Lower lobe of right lung (tissue), 2 donors: ENCODE data around the gene SMG1. TPM values are rescaled to one million over a fixed set of nuclear protein-coding genes. Genes with fewer than 3 reads are reported as not detected.

Source experiments
- ATAC-seq, 2 donors: fragments of 200-7000 bp; cut with Tn5 transposase; one replicate each; pipeline ENCODE4 v1.9.1; 2020 to 2022; ENCODE audit warnings: mild to moderate bottlenecking in 2 of 2, moderate library complexity in 2 of 2
- DNase-seq: peaks from one replicate; pipeline ENCODE4 v3.0.0-alpha.2; 2020
- H3K27ac ChIP-seq: fragments of 200-600 bp; one replicate; pipeline ENCODE4 v1.8.0; 2022
- H3K27me3 ChIP-seq: fragments of 200-600 bp; one replicate; pipeline ENCODE4 v1.8.0; 2022; ENCODE audit warnings: low read depth
- H3K36me3 ChIP-seq: fragments of 200-600 bp; one replicate; pipeline ENCODE4 v1.8.0; 2022; ENCODE audit warnings: mild to moderate bottlenecking
- H3K4me1 ChIP-seq: fragments of 200-600 bp; one replicate; pipeline ENCODE4 v1.8.0; 2022
- H3K4me3 ChIP-seq: fragments of 200-600 bp; one replicate; pipeline ENCODE4 v1.8.0; 2022; ENCODE audit warnings: mild to moderate bottlenecking
- H3K9me3 ChIP-seq: fragments of 200-600 bp; one replicate; pipeline ENCODE4 v1.8.0; 2022
- intact Hi-C: fragments of 100-400 bp; cut with DNase I; formaldehyde crosslinking; loops from one replicate; pipeline ENCODE4 v1.11.0; 2022
- total RNA-seq: library from RNA; stranded (reverse); fragmentation: NEBNext Ultra II Directional; extraction: Animal tissue kit (Norgen Biotek cat#: 25700); gene quantifications from one replicate; pipeline ENCODE4 v1.2.1, GENCODE V29; 2021
- TF ChIP-seq, protein P1 (sequence below): fragments of 200-600 bp; IDR thresholded peaks from one replicate; pipeline ENCODE4 v1.8.0; 2022; ENCODE audit warnings: antibody characterized with exemption, mild to moderate bottlenecking
- donor health status: DM: no; HTN: yes; CAD: no; lungs with severe emphysema.

SMG1 gene
- total RNA-seq, 1 donor from 2014 or later: 89.0 TPM

DNA sequence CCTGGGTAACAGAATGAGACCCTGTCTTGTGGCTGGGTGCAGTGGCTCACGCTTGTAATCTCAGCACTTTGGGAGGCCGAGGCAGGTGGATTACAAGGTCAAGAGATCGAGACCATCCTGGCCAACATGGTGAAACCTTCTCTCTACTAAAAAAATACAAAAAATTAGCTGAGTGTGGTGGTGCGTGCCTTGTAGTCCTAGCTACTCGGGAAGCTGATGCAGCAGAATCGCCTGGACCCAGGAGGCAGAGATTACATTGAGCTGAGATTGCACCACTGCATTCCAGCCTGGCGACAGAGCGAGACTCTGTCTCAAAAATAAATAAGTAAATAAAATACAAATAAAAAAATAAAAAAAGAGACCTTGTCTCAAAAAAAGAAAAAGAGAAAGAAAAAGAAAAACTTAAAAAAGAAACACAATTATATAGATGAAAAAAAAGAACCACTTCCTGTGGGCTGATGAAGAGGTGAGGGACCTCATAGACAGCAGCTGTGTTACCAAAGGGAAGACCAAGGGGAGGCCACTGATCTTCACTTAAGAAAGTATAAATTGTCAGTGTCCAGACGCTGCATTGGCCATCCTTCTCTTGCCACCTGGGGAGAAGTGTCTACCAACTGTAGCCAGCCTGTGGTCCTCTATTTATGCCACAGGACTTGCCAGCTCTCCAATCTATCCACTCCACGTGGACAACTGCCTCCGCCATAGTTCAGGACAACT, 24.4 kb upstream of the SMG1 start:
- H3K4me1 ChIP-seq: peaks cover 5% of the 10 kb centered on the region
- no peaks in the 10 kb centered on the region for H3K9me3 ChIP-seq
- intact Hi-C loops: no loop called here
- ATAC-seq: no peak
- H3K27ac ChIP-seq: no peak overlapping the region
- H3K27me3 ChIP-seq: no peaks in the 10 kb centered on the region
- TF ChIP-seq, protein P1, sequence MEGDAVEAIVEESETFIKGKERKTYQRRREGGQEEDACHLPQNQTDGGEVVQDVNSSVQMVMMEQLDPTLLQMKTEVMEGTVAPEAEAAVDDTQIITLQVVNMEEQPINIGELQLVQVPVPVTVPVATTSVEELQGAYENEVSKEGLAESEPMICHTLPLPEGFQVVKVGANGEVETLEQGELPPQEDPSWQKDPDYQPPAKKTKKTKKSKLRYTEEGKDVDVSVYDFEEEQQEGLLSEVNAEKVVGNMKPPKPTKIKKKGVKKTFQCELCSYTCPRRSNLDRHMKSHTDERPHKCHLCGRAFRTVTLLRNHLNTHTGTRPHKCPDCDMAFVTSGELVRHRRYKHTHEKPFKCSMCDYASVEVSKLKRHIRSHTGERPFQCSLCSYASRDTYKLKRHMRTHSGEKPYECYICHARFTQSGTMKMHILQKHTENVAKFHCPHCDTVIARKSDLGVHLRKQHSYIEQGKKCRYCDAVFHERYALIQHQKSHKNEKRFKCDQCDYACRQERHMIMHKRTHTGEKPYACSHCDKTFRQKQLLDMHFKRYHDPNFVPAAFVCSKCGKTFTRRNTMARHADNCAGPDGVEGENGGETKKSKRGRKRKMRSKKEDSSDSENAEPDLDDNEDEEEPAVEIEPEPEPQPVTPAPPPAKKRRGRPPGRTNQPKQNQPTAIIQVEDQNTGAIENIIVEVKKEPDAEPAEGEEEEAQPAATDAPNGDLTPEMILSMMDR: no peak
- H3K36me3 ChIP-seq: no peaks in the 10 kb centered on the region
- H3K4me3 ChIP-seq: no peak overlapping the region
- no peak for DNase-seq

- DNase-seq (no peak), ATAC-seq (no peak)
- Histone ChIP-seq H3K9me3 (no peaks in the 10 kb centered on the region), H3K36me3 (no peaks in the 10 kb centered on the region), H3K4me1 (peaks cover 5% of the 10 kb centered on the region), H3K27me3 (no peaks in the 10 kb centered on the region), H3K4me3 (no peak overlapping the region), H3K27ac (no peak overlapping the region)
- intact Hi-C loops: no loop called here
- TF ChIP-seq, protein P1: no peak
These were observed 22.3 kb upstream of the SMG1 start for GRCh38 chr16:18948372-18949020.

DNA sequence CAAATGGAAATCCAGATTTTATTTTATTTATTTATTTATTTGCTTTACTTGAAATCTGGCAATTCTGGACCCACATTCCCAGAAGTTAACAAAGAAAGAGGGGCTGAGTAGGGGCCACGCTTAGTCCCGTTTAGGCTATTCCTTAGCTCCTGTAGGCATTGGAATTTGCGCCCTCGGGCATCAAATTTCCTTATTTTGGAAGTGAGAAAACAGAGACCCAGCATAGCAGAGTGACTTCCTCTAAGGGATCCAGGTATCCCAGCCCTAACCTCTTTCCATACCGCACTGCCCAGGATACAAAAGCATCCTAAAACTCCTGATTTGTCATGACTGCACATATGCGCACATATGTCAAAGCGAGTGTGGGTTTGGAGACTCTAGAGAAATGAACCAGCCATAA, 19.0 kb upstream of the SMG1 start:
- intact Hi-C loops: no loop called here
- Histone ChIP-seq H3K4me1 (peaks cover 5% of the 10 kb centered on the region), H3K36me3 (no peaks in the 10 kb centered on the region), H3K4me3 (no peak overlapping the region), H3K27ac (no peak overlapping the region), H3K9me3 (no peaks in the 10 kb centered on the region), H3K27me3 (no peaks in the 10 kb centered on the region)
- no peak for DNase-seq
- no peak for ATAC-seq
- TF ChIP-seq, protein P1: no peak

GRCh38 chr16:18943414-18943813, 17.2 kb upstream of the SMG1 start:
- DNase-seq (no peak), ATAC-seq (no peak)
- Histone ChIP-seq H3K9me3 (no peaks in the 10 kb centered on the region), H3K27ac (no peak overlapping the region), H3K36me3 (no peaks in the 10 kb centered on the region), H3K27me3 (no peaks in the 10 kb centered on the region), H3K4me3 (no peak overlapping the region), H3K4me1 (peaks cover 5% of the 10 kb centered on the region)
- intact Hi-C loops: no loop called here
- TF ChIP-seq, protein P1: no peak

DNA sequence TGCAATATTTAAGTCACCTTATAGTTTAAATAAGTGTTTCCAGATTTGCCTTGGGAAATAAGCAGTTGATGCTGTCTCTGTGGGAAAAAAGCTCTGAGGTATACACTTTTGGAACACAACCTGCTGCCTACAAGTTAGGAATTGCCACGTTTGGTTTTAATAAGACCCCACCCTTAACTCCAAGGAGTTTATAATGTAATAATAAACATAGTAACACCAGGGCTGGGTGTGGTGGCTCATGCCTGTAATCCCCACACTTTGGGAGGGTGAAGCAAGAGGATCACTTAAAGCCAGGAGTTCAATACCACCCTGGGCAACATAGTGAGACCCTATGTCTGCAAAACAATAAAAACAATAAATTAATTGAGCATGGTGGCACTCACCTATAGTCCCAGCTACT, 15.9 kb upstream of the SMG1 start:
- Histone ChIP-seq H3K4me1 (peaks cover 5% of the 10 kb centered on the region), H3K27me3 (no peaks in the 10 kb centered on the region), H3K36me3 (no peaks in the 10 kb centered on the region), H3K9me3 (no peaks in the 10 kb centered on the region), H3K4me3 (no peak overlapping the region), H3K27ac (no peak overlapping the region)
- no peak for ATAC-seq
- DNase-seq: no peak
- intact Hi-C loops: no loop called here
- TF ChIP-seq, protein P1: no peak
